IMR-90 (cell line): ENCODE data around the gene C1GALT1. TPM values are rescaled to one million over a fixed set of nuclear protein-coding genes. Genes with fewer than 3 reads are reported as not detected.

ENCODE experiments used
- ATAC-seq: fragments of 200-7000 bp; cut with Tn5 transposase; 2 replicates; pipeline ENCODE4 v1.9.1; 2020; ENCODE audit warnings: low read depth, mild to moderate bottlenecking, moderate library complexity
- BruUV-seq: library from RNA; stranded (reverse); fragments of 400-500 nt; replicated peaks from 2 replicates; lab custom pipeline; 2021; lab: Mats Ljungman, UMichigan
- CTCF ChIA-PET: fragments of 300-600 bp; formaldehyde crosslinking; extraction: SDS; loops from one replicate; lab custom pipeline; 2021; ENCODE audit warnings: antibody characterized with exemption; lab: Yijun Ruan, JAX
- POLR2A ChIA-PET: fragments of 300-600 bp; sonication (Branson Sonifier 250); formaldehyde crosslinking; loops from one replicate; lab custom pipeline; 2022; ENCODE audit warnings: antibody characterized with exemption; ENCODE audit not compliant: unreplicated experiment; lab: Charles Lee
- DNase-seq: peaks from one replicate; pipeline ENCODE4 v3.0.0; 2013
- H2AFZ ChIP-seq: replicated peaks from 2 replicates; pipeline ENCODE3; 2013; ENCODE audit warnings: low read length, mild to moderate bottlenecking; ENCODE audit not compliant: poor library complexity
- H2AK5ac ChIP-seq: 2 replicates; pipeline ENCODE4 v1.6.1; 2013; ENCODE audit warnings: low read depth, low read length, inconsistent platforms
- H2AK9ac ChIP-seq: replicated peaks from 2 replicates; pipeline ENCODE3; 2013; ENCODE audit warnings: mild to moderate bottlenecking, low read depth, low read length, moderate library complexity; ENCODE audit not compliant: poor library complexity
- H2BK120ac ChIP-seq: 2 replicates; pipeline ENCODE4 v1.6.1; 2013; ENCODE audit warnings: low read depth, low read length, inconsistent platforms
- H2BK15ac ChIP-seq: 3 replicates; pipeline ENCODE4 v1.6.1; 2013; ENCODE audit warnings: low read depth, low read length, inconsistent platforms
- H2BK20ac ChIP-seq: 2 replicates; pipeline ENCODE4 v1.6.1; 2013; ENCODE audit warnings: low read depth, mild to moderate bottlenecking, inconsistent platforms, low read length, moderate library complexity
- H2BK5ac ChIP-seq: 2 replicates; pipeline ENCODE4 v1.6.1; 2013; ENCODE audit warnings: mild to moderate bottlenecking, low read depth, low read length, inconsistent platforms; ENCODE audit not compliant: poor library complexity, severe bottlenecking
- H3K14ac ChIP-seq: replicated peaks from 2 replicates; pipeline ENCODE4 v1.6.1; 2013; ENCODE audit warnings: low read depth, low read length, inconsistent platforms
- H3K18ac ChIP-seq: 2 replicates; pipeline ENCODE4 v1.6.1; 2013; ENCODE audit warnings: low read depth, low read length, control low read depth
- H3K23ac ChIP-seq: 2 replicates; pipeline ENCODE4 v1.6.1; 2013; ENCODE audit warnings: low read depth, low read length, inconsistent platforms
- H3K27ac ChIP-seq: 2 replicates; pipeline ENCODE4 v1.5.1; 2013; ENCODE audit warnings: mild to moderate bottlenecking, control low read depth, low read length; ENCODE audit not compliant: insufficient read depth
- H3K27me3 ChIP-seq: 2 replicates; pipeline ENCODE4 v1.6.1; 2013; ENCODE audit warnings: low read length; ENCODE audit not compliant: control insufficient read depth, insufficient read depth
- H3K36me3 ChIP-seq: 2 replicates; pipeline ENCODE4 v1.6.1; 2013; ENCODE audit warnings: low read length, mixed read lengths; ENCODE audit not compliant: control insufficient read depth, insufficient read depth
- H3K4ac ChIP-seq: 2 replicates; pipeline ENCODE4 v1.6.1; 2013; ENCODE audit warnings: low read depth, low read length, inconsistent platforms
- H3K4me1 ChIP-seq: 2 replicates; pipeline ENCODE4 v1.6.1; 2013; ENCODE audit warnings: low read length, mixed read lengths; ENCODE audit not compliant: control insufficient read depth, insufficient read depth
- H3K4me2 ChIP-seq: 2 replicates; pipeline ENCODE4 v1.6.1; 2013; ENCODE audit warnings: low read depth, mild to moderate bottlenecking, control low read depth, low read length, moderate library complexity
- H3K4me3 ChIP-seq: 2 replicates; pipeline ENCODE4 v1.5.1; 2013; ENCODE audit warnings: low read depth, mild to moderate bottlenecking, control low read depth, low read length, moderate library complexity; ENCODE audit not compliant: insufficient read depth
- H3K56ac ChIP-seq: 2 replicates; pipeline ENCODE4 v1.6.1; 2013; ENCODE audit warnings: low read length, inconsistent platforms; ENCODE audit not compliant: insufficient read depth; ENCODE audit errors: extremely low read depth
- H3K79me1 ChIP-seq, 2 experiments: 2 replicates each; pipeline ENCODE4 v1.6.1; 2013; ENCODE audit warnings: low read length in 2 of 2, inconsistent platforms in 1 of 2, low read depth in 1 of 2
- H3K9ac ChIP-seq: 2 replicates; pipeline ENCODE4 v1.6.1; 2013; ENCODE audit warnings: low read depth, low read length, control low read depth
- H3K9me1 ChIP-seq: 2 replicates; pipeline ENCODE4 v1.6.1; 2013; ENCODE audit warnings: low read length, inconsistent platforms; ENCODE audit not compliant: insufficient read depth
- H3K9me3 ChIP-seq: 2 replicates; pipeline ENCODE4 v1.6.1; 2013; ENCODE audit warnings: low read length; ENCODE audit not compliant: control insufficient read depth, insufficient read depth
- H4K20me1 ChIP-seq: 2 replicates; pipeline ENCODE4 v1.6.1; 2013; ENCODE audit warnings: low read length, inconsistent platforms; ENCODE audit not compliant: insufficient read depth
- H4K5ac ChIP-seq: 2 replicates; pipeline ENCODE4 v1.6.1; 2013; ENCODE audit warnings: mild to moderate bottlenecking, low read depth, low read length, control low read depth
- H4K8ac ChIP-seq, 2 experiments: 2 replicates each; pipeline ENCODE4 v1.6.1; 2013; ENCODE audit warnings: low read depth in 2 of 2, low read length in 2 of 2, control low read depth in 1 of 2, inconsistent platforms in 1 of 2
- H4K91ac ChIP-seq: 2 replicates; pipeline ENCODE4 v1.6.1; 2013; ENCODE audit warnings: low read depth, low read length, inconsistent platforms; ENCODE audit not compliant: insufficient read depth
- BHLHE40 ChIP-seq: fragments of 150-350 bp; IDR thresholded peaks from 2 replicates; pipeline ENCODE4 v1.6.1; 2016; ENCODE audit warnings: mild to moderate bottlenecking, low read depth, low read length
- CEBPB ChIP-seq: IDR thresholded peaks from 2 replicates; pipeline ENCODE4 v1.6.1; 2012; ENCODE audit warnings: low read depth, low read length, improper control_type of control experiment
- CHD1 ChIP-seq: IDR thresholded peaks from 2 replicates; pipeline ENCODE4 v1.6.1; 2012; ENCODE audit warnings: low read depth, low read length, improper control_type of control experiment
- CTCF ChIP-seq: conservative IDR thresholded peaks from 2 replicates; pipeline ENCODE4 v1.5.1; 2012; ENCODE audit warnings: mild to moderate bottlenecking, low read depth, low read length, improper control_type of control experiment
- ELK1 ChIP-seq: fragments of 150-350 bp; IDR thresholded peaks from 2 replicates; pipeline ENCODE4 v1.6.1; 2016; ENCODE audit warnings: low read depth, mild to moderate bottlenecking, low read length, moderate library complexity, borderline replicate concordance
- FOS ChIP-seq: fragments of 150-350 bp; IDR thresholded peaks from 2 replicates; pipeline ENCODE4 v1.6.1; 2016; ENCODE audit warnings: low read depth, low read length
- MAZ ChIP-seq: IDR thresholded peaks from 2 replicates; pipeline ENCODE4 v1.6.1; 2012; ENCODE audit warnings: low read depth, mild to moderate bottlenecking, low read length, improper control_type of control experiment, moderate library complexity, borderline replicate concordance
- MXI1 ChIP-seq: IDR thresholded peaks from 2 replicates; pipeline ENCODE4 v1.6.1; 2012; ENCODE audit warnings: low read depth, mild to moderate bottlenecking, low read length, moderate library complexity, borderline replicate concordance
- NFE2L2 ChIP-seq: fragments of 150-350 bp; IDR thresholded peaks from 2 replicates; pipeline ENCODE4 v1.6.1; 2016; ENCODE audit warnings: low read depth, mild to moderate bottlenecking, low read length
- POLR2A ChIP-seq: IDR thresholded peaks from 2 replicates; pipeline ENCODE4 v1.6.1; 2012; ENCODE audit warnings: mild to moderate bottlenecking, low read depth, low read length
- RCOR1 ChIP-seq: IDR thresholded peaks from 2 replicates; pipeline ENCODE4 v1.6.1; 2012; ENCODE audit warnings: mild to moderate bottlenecking, low read length, improper control_type of control experiment; ENCODE audit not compliant: insufficient replicate concordance
- SMC3 ChIP-seq: fragments of 150-350 bp; IDR thresholded peaks from 2 replicates; pipeline ENCODE4 v1.6.1; 2016; ENCODE audit warnings: low read depth, mild to moderate bottlenecking, antibody characterized with exemption, low read length, moderate library complexity
- USF2 ChIP-seq: fragments of 150-350 bp; IDR thresholded peaks from 2 replicates; pipeline ENCODE4 v1.6.1; 2017; ENCODE audit warnings: mild to moderate bottlenecking, antibody characterized with exemption, low read length, low read depth
- WGBS, 2 experiments: methylation state at CpG; one replicate each; pipeline versions ENCODE4 v1.1.5 to v1.1.7; 2013; ENCODE audit warnings: missing lambda C conversion rate in 2 of 2; ENCODE audit not compliant: insufficient read length in 1 of 2; ENCODE audit errors: extremely low coverage in 2 of 2; 5-methylcytosine and 5-hydroxymethylcytosine counted together
- dilution Hi-C: fragments of 300-500 bp; cut with HindIII; formaldehyde crosslinking; loops from one replicate; pipeline ENCODE4 v1.14.3; 2018; ENCODE audit warnings: low sequenced_read_pairs; ENCODE audit not compliant: unreplicated experiment
- in situ Hi-C: fragments of 300-500 bp; cut with MboI; formaldehyde crosslinking; loops from 3 replicates; pipeline ENCODE4 v1.14.3; 2019; ENCODE audit warnings: low sequenced_read_pairs, inconsistent platforms, mixed read lengths
- intact Hi-C: fragments of 100-400 bp; cut with micrococcal nuclease; formaldehyde crosslinking; loops from 2 replicates; pipeline ENCODE4 v1.10.0; 2022
- polyA plus RNA-seq, 3 experiments: library from polyadenylated mRNA; depleted of rRNA; stranded (reverse); fragments of >200 nt; gene quantifications; 2 replicates each; pipeline ENCODE4 v1.2.3, GENCODE V29; 2012; ENCODE audit warnings: low replicate concordance in 1 of 3
- total RNA-seq: library from RNA; depleted of rRNA; stranded (reverse); fragments of >200 nt; gene quantifications from 2 replicates; pipeline ENCODE4 v1.2.3, GENCODE V29; 2012

The C1GALT1 gene
- total and polyA plus RNA-seq, 2 of the 4 experiments (the other 2 are of a cell fraction): 11.6 to 12.2 TPM

GRCh38 chr7:7216279-7216678 is 33.9 kb downstream of the C1GALT1 start:
- Histone ChIP-seq H2AK9ac (no peak overlapping the region), H4K91ac (no peak overlapping the region), H2AK5ac (no peak overlapping the region), H2AFZ (no peak overlapping the region), H4K5ac (no peak overlapping the region), H3K56ac (no peak overlapping the region), H3K79me1 (peaks cover 7 to 20% of the 10 kb centered on the region in 2 experiments; a peak in 2 of 4 replicates), H2BK120ac (no peak overlapping the region), H3K36me3 (no peaks in the 10 kb centered on the region), H3K23ac (no peak overlapping the region), H3K4ac (no peak overlapping the region), H3K4me1 (peaks cover 2% of the 10 kb centered on the region; the same call in 1 of the 2 replicates), H4K20me1 (no peaks in the 10 kb centered on the region), H2BK15ac (no peak overlapping the region), H3K9me3 (no peaks in the 10 kb centered on the region), H3K18ac (no peak overlapping the region), H3K4me2 (no peak overlapping the region), H3K14ac (no peak overlapping the region), H2BK5ac (no peak overlapping the region), H2BK20ac (no peak overlapping the region), H3K27ac (no peak overlapping the region), H3K27me3 (no peaks in the 10 kb centered on the region), H3K9ac (no peak overlapping the region), H3K4me3 (no peak overlapping the region), H3K9me1 (no peaks in the 10 kb centered on the region), H4K8ac (no peak overlapping the region)
- POLR2A ChIA-PET: no interaction called here
- no CpG with 5 or more reads among the region's 6 CpGs for WGBS, 2 experiments
- no peak for TF ChIP-seq CTCF
- no peak for TF ChIP-seq NFE2L2
- no peak for TF ChIP-seq CEBPB
- no peak for TF ChIP-seq ELK1
- no peak for TF ChIP-seq USF2
- no peak for TF ChIP-seq MAZ
- TF ChIP-seq MXI1: no peak
- TF ChIP-seq CHD1: no peak
- no peak for TF ChIP-seq FOS
- no peak for TF ChIP-seq BHLHE40
- TF ChIP-seq RCOR1: no peak
- no peak for TF ChIP-seq SMC3
- TF ChIP-seq POLR2A: no peak
- CTCF ChIA-PET: no interaction called here
- no peak for DNase-seq
- dilution Hi-C loops (no loop called here), intact Hi-C loops (no loop called here), in situ Hi-C loops (no loop called here)
- no peak for ATAC-seq
- BruUV-seq: no TSS peak
